NK-92 (cell line): Measurements from ENCODE around the gene PPARA.

Experiments
- DNase-seq: peaks from one replicate; lab custom pipeline; 2025; ENCODE audit not compliant: unreplicated experiment; lab: John Stamatoyannopoulos, UW

The PPARA gene

GRCh38 chr22:46150034-46150654 is at the start of gene PPARA:
PPARA (plus strand) TSS chr22:46150526; CDS start chr22:46198384, 47,858 bp downstream.
- no peak for DNase-seq

- no peak for DNase-seq
These were observed 48.2 kb upstream of the PPARA start for GRCh38 chr22:46102159-46102558.

GRCh38 chr22:46102752-46103151 is 47.6 kb upstream of the PPARA start:
- no peak for DNase-seq

- DNase-seq: no peak
These were observed 47.1 kb upstream of the PPARA start for GRCh38 chr22:46103181-46103580.

GRCh38 chr22:46103664-46104063 is 46.7 kb upstream of the PPARA start:
- DNase-seq: no peak

- DNase-seq: no peak
These were observed 46.0 kb upstream of the PPARA start for GRCh38 chr22:46104170-46104880.

GRCh38 chr22:46104881-46105493 is 45.3 kb upstream of the PPARA start:
- no peak for DNase-seq

- no peak for DNase-seq
These were observed 44.6 kb upstream of the PPARA start for GRCh38 chr22:46105494-46106278.

GRCh38 chr22:46106279-46107022 is 43.9 kb upstream of the PPARA start:
- DNase-seq: no peak

- DNase-seq: no peak
These were observed 43.1 kb upstream of the PPARA start for GRCh38 chr22:46107089-46107664.

- no peak for DNase-seq
These were observed 42.4 kb upstream of the PPARA start for GRCh38 chr22:46107753-46108563.

- no peak for DNase-seq
These were observed 41.5 kb upstream of the PPARA start for GRCh38 chr22:46108564-46109473.

- DNase-seq: no peak
These were observed 40.8 kb upstream of the PPARA start for GRCh38 chr22:46109474-46110003.

- no peak for DNase-seq
These were observed 40.1 kb upstream of the PPARA start for GRCh38 chr22:46110215-46110614.

- no peak for DNase-seq
These were observed 38.5 kb upstream of the PPARA start for GRCh38 chr22:46111645-46112306.

- DNase-seq: no peak
These were observed 37.9 kb upstream of the PPARA start for GRCh38 chr22:46112405-46112804.

GRCh38 chr22:46113110-46113909 is 37.0 kb upstream of the PPARA start:
- no peak for DNase-seq
